Heart left ventricle (tissue), 13 donors: ENCODE results near the gene UTRN.

Experiments used
- CTCF ChIP-seq, 12 donors: fragments of 200-600 bp; sonication (generic) in 4 of 12; IDR thresholded peaks; one replicate each; pipeline versions ENCODE4 v1.5.0 to v1.8.0; 2018 to 2022; ENCODE audit warnings: antibody characterized with exemption in 12 of 12, mild to moderate bottlenecking in 5 of 12
- POLR2A ChIP-seq, 2 donors: fragments of 450-650 bp; IDR thresholded peaks; one replicate each; pipeline ENCODE4 v1.6.1; 2017; ENCODE audit warnings: antibody characterized with exemption in 2 of 2, mild to moderate bottlenecking in 2 of 2, moderate library complexity in 2 of 2
- donor health status: ischemic (EF 13 %, LVEDD 7.1; RV severe dilation, severe dysfunction).
- donor health status: DM: no; HTN: yes; CAD: no.
- donor health status: DM: no; HTN: no; CAD: no.
- donor health status: ischemic (EF 25% LVEDD 6.9; RV normal size, moderate dysfunction).
- donor health status: ischemic (EF 25% LVEDD 5.7; RV mildly dilated, moderate dysfunction).
- donor health status: ischemic (EF 35%, LVEDD 5.7; RV mildly dilated, moderate dysfunction).
- donor health status: nonischemic (EF 11% LVEDD 7.7; RV severe dilation, severe dysfunction).
- donor health status: DM: yes; HTN: yes; CAD: no.
- donor health status: PGD.
- donor health status: ischemic (EF 29% LVEDD 5.4; RV normal size, mild dysfunction).
- donor health status: nonischemic (EF 23%, LVEDD 6.1; RV moderate dilation, normal function).

DNA sequence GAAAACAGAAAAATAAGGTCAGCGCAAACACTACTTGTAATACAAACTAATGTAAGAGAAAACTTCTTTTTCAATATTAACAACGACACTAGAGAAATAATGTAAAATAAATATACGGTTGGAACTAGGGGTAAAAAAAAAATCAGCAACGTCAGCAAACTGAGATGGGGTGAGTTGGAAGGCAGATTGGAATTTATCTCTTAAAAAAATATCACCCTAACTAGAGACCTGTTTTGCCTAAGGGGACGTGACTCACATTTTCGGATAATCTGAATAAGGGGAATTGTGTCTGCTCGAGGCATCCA, 705 bp upstream of the UTRN start:
- TF ChIP-seq CTCF (IDR thresholded peaks at IDR 0.05) (no peak), POLR2A (IDR thresholded peaks at IDR 0.05) (no peak)
